ENCODE measurements around the gene USP12.

Gene USP12

GRCh38 chr13:27186295-27186694, 14.7 kb upstream of the USP12 start:
- Histone ChIP-seq H3K9me3 (ENCODE audit: severe bottlenecking) (no peaks in the 10 kb centered on the region), H3K27ac (ENCODE audit: poor library complexity, severe bottlenecking) (no peak overlapping the region), H3K36me3 (ENCODE audit: low read depth) (no peaks in the 10 kb centered on the region), H3K27me3 (ENCODE audit: insufficient read depth, poor library complexity, severe bottlenecking) (no peaks in the 10 kb centered on the region), H3K4me3 (ENCODE audit: severe bottlenecking) (no peak overlapping the region), H3K4me1 (ENCODE audit: insufficient read depth, poor library complexity, severe bottlenecking) (peaks cover 2% of the 10 kb centered on the region)
- peak; percentile 68; the same call in 2 of the 3 replicates for ATAC-seq (ENCODE audit: low read depth)
- no peak for DNase-seq (ENCODE audit: low spot score)
- TF ChIP-seq, protein P1, sequence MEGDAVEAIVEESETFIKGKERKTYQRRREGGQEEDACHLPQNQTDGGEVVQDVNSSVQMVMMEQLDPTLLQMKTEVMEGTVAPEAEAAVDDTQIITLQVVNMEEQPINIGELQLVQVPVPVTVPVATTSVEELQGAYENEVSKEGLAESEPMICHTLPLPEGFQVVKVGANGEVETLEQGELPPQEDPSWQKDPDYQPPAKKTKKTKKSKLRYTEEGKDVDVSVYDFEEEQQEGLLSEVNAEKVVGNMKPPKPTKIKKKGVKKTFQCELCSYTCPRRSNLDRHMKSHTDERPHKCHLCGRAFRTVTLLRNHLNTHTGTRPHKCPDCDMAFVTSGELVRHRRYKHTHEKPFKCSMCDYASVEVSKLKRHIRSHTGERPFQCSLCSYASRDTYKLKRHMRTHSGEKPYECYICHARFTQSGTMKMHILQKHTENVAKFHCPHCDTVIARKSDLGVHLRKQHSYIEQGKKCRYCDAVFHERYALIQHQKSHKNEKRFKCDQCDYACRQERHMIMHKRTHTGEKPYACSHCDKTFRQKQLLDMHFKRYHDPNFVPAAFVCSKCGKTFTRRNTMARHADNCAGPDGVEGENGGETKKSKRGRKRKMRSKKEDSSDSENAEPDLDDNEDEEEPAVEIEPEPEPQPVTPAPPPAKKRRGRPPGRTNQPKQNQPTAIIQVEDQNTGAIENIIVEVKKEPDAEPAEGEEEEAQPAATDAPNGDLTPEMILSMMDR (IDR thresholded peaks at IDR 0.05; ENCODE audit: poor library complexity, severe bottlenecking) = no peak

GRCh38 chr13:27183561-27184147, 12.0 kb upstream of the USP12 start:
- Histone ChIP-seq H3K36me3 (ENCODE audit: low read depth) (no peaks in the 10 kb centered on the region), H3K9me3 (ENCODE audit: severe bottlenecking) (no peaks in the 10 kb centered on the region), H3K4me3 (ENCODE audit: severe bottlenecking) (no peak overlapping the region), H3K27me3 (ENCODE audit: insufficient read depth, poor library complexity, severe bottlenecking) (no peaks in the 10 kb centered on the region), H3K27ac (ENCODE audit: poor library complexity, severe bottlenecking) (no peak overlapping the region), H3K4me1 (ENCODE audit: insufficient read depth, poor library complexity, severe bottlenecking) (peaks cover 2% of the 10 kb centered on the region)
- ATAC-seq (ENCODE audit: low read depth) (no peak), DNase-seq (ENCODE audit: low spot score) (no peak)
- TF ChIP-seq, protein P1 (IDR thresholded peaks at IDR 0.05; ENCODE audit: poor library complexity, severe bottlenecking) = no peak

DNA sequence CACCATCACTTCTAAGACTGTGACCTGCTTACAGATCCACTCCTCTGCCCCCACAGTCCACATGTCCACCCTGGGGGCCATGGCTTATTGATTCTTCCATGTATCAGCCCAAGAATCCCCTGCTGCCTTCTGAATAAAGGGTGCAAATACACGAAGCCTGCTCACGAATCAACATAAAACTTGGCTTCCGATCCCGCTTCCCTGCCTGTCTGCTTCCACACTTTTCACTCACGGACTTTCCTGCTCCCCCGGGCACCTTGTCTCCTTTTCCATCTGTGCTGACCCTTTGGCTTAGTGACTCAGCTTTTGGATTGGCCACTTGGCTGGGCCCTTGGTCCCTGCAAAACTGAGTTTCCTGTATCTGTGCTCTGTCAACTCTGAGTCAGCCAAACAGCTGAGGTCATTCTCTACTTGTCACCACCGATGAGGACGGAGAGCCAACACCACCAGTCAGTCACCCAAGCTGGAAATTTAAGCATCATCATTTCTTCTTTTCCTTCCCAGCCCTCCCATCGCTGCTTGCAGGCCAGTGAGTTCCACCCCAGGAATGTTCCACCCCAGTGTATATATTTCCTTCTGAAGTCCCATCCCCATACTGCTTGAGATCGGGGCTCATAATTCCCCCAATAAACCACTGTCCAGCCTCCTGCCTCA, 11.4 kb upstream of the USP12 start:
- no peak overlapping the region for H3K27ac ChIP-seq (ENCODE audit: poor library complexity, severe bottlenecking)
- no peaks in the 10 kb centered on the region for H3K9me3 ChIP-seq (ENCODE audit: severe bottlenecking)
- no peak overlapping the region for H3K4me3 ChIP-seq (ENCODE audit: severe bottlenecking)
- H3K27me3 ChIP-seq (ENCODE audit: insufficient read depth, poor library complexity, severe bottlenecking) = no peaks in the 10 kb centered on the region
- H3K4me1 ChIP-seq (ENCODE audit: insufficient read depth, poor library complexity, severe bottlenecking) = peaks cover 2% of the 10 kb centered on the region
- ATAC-seq (ENCODE audit: low read depth) (peak; percentile 53), DNase-seq (ENCODE audit: low spot score) (no peak)
- TF ChIP-seq, protein P1 (IDR thresholded peaks at IDR 0.05; ENCODE audit: poor library complexity, severe bottlenecking) = no peak
- H3K36me3 ChIP-seq (ENCODE audit: low read depth) = no peaks in the 10 kb centered on the region

GRCh38 chr13:27182054-27182453, 10.4 kb upstream of the USP12 start:
- TF ChIP-seq, protein P1 (IDR thresholded peaks at IDR 0.05; ENCODE audit: poor library complexity, severe bottlenecking) = no peak
- no peak overlapping the region for H3K4me3 ChIP-seq (ENCODE audit: severe bottlenecking)
- no peaks in the 10 kb centered on the region for H3K9me3 ChIP-seq (ENCODE audit: severe bottlenecking)
- no peaks in the 10 kb centered on the region for H3K27me3 ChIP-seq (ENCODE audit: insufficient read depth, poor library complexity, severe bottlenecking)
- H3K36me3 ChIP-seq (ENCODE audit: low read depth) = no peaks in the 10 kb centered on the region
- no peak overlapping the region for H3K27ac ChIP-seq (ENCODE audit: poor library complexity, severe bottlenecking)
- DNase-seq (ENCODE audit: low spot score) = no peak
- no peak for ATAC-seq (ENCODE audit: low read depth)
- H3K4me1 ChIP-seq (ENCODE audit: insufficient read depth, poor library complexity, severe bottlenecking) = peaks cover 2% of the 10 kb centered on the region

DNA sequence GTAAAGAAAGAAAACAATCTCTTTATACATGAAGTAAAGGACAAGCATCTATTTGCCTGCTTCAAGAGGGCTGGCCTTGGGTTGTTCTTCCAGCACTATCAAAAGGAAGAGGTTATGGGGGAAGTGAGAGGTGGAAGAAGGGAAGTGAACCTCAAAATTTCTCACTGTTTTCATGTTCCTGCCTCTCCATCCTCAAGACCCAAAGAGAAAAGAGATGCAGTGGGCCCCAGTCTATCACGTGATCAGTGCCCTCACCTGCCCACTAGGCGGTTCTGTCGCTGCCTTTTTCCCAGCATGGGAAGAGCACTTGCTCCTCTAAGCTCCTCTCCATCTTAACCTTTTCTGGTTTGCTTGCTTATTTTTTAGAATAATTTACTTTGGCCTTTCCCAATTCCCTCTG, 6.2 kb upstream of the USP12 start:
- DNase-seq (ENCODE audit: low spot score) (no peak), ATAC-seq (ENCODE audit: low read depth) (no peak)
- no peak overlapping the region for H3K27ac ChIP-seq (ENCODE audit: poor library complexity, severe bottlenecking)
- no peaks in the 10 kb centered on the region for H3K9me3 ChIP-seq (ENCODE audit: severe bottlenecking)
- no peaks in the 10 kb centered on the region for H3K4me1 ChIP-seq (ENCODE audit: insufficient read depth, poor library complexity, severe bottlenecking)
- H3K27me3 ChIP-seq (ENCODE audit: insufficient read depth, poor library complexity, severe bottlenecking) = no peaks in the 10 kb centered on the region
- TF ChIP-seq, protein P1 (IDR thresholded peaks at IDR 0.05; ENCODE audit: poor library complexity, severe bottlenecking) = peak; percentile 5
- no peaks in the 10 kb centered on the region for H3K36me3 ChIP-seq (ENCODE audit: low read depth)
- H3K4me3 ChIP-seq (ENCODE audit: severe bottlenecking) = no peak overlapping the region

All from RWPE2 (cell line).